Cardiac muscle cell (in vitro differentiated cells and primary cell): Measurements from ENCODE around the gene WDR1. TPM values are rescaled to one million over a fixed set of nuclear protein-coding genes. Genes with fewer than 3 reads are reported as not detected.

Source experiments
- DNase-seq, 2 donors: peaks; one replicate each; pipeline versions ENCODE4 v3.0.0 to v3.0.0-alpha.2; 2010 to 2017; ENCODE audit warnings: low read depth in 1 of 2, low spot score in 1 of 2
- H3K27ac ChIP-seq: fragments of 200-600 bp; sonication (generic); 2 replicates; pipeline ENCODE4 v1.5.1; 2016
- H3K27me3 ChIP-seq: fragments of 200-600 bp; sonication (generic); 2 replicates; pipeline ENCODE4 v1.6.0; 2016; ENCODE audit warnings: control low read depth
- H3K36me3 ChIP-seq: fragments of 200-600 bp; sonication (generic); 2 replicates; pipeline ENCODE4 v1.5.1; 2016; ENCODE audit warnings: control low read depth
- H3K4me1 ChIP-seq: fragments of 200-600 bp; sonication (generic); 2 replicates; pipeline ENCODE4 v1.8.1; 2017; ENCODE audit warnings: low read depth, mild to moderate bottlenecking, mixed run types
- H3K4me3 ChIP-seq: fragments of 200-600 bp; sonication (generic); 2 replicates; pipeline ENCODE4 v1.5.1; 2016; ENCODE audit warnings: mild to moderate bottlenecking
- H3K9me3 ChIP-seq: fragments of 200-600 bp; sonication (generic); 2 replicates; pipeline ENCODE4 v1.5.1; 2017; ENCODE audit warnings: low read depth, mild to moderate bottlenecking, control low read depth
- polyA plus RNA-seq: library from polyadenylated mRNA; unstranded; fragments of >200 nt; fragmentation: Nextera tagmentation; extraction: Ambion mirVana; gene quantifications from 2 replicates; pipeline ENCODE4 v1.2.1, GENCODE V29; 2016
- total RNA-seq: library from RNA; depleted of rRNA; stranded (reverse); fragments of >200 nt; gene quantifications from 2 replicates; pipeline ENCODE4 v1.2.3, GENCODE V29; 2016
- TF ChIP-seq, protein P1 (sequence below): IDR thresholded peaks from 2 replicates; pipeline ENCODE4 v1.5.1; 2012; ENCODE audit warnings: low read depth, mild to moderate bottlenecking, low read length

Gene WDR1
- total and polyA plus RNA-seq, 2 experiments from 2014 or later = 198 to 347 TPM

GRCh38 chr4:10119278-10119677 is 2.7 kb upstream of the WDR1 start:
- H3K9me3 ChIP-seq = no peaks in the 10 kb centered on the region
- H3K4me1 ChIP-seq = peaks cover 49% of the 10 kb centered on the region
- TF ChIP-seq, protein P1, sequence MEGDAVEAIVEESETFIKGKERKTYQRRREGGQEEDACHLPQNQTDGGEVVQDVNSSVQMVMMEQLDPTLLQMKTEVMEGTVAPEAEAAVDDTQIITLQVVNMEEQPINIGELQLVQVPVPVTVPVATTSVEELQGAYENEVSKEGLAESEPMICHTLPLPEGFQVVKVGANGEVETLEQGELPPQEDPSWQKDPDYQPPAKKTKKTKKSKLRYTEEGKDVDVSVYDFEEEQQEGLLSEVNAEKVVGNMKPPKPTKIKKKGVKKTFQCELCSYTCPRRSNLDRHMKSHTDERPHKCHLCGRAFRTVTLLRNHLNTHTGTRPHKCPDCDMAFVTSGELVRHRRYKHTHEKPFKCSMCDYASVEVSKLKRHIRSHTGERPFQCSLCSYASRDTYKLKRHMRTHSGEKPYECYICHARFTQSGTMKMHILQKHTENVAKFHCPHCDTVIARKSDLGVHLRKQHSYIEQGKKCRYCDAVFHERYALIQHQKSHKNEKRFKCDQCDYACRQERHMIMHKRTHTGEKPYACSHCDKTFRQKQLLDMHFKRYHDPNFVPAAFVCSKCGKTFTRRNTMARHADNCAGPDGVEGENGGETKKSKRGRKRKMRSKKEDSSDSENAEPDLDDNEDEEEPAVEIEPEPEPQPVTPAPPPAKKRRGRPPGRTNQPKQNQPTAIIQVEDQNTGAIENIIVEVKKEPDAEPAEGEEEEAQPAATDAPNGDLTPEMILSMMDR = no peak
- peaks cover 10% of the 10 kb centered on the region for H3K36me3 ChIP-seq
- H3K4me3 ChIP-seq = no peak overlapping the region
- no peaks in the 10 kb centered on the region for H3K27me3 ChIP-seq
- peak overlapping the region; percentile 99 for H3K27ac ChIP-seq
- peak in 1 of 2 donors; percentile 60 for DNase-seq

DNA sequence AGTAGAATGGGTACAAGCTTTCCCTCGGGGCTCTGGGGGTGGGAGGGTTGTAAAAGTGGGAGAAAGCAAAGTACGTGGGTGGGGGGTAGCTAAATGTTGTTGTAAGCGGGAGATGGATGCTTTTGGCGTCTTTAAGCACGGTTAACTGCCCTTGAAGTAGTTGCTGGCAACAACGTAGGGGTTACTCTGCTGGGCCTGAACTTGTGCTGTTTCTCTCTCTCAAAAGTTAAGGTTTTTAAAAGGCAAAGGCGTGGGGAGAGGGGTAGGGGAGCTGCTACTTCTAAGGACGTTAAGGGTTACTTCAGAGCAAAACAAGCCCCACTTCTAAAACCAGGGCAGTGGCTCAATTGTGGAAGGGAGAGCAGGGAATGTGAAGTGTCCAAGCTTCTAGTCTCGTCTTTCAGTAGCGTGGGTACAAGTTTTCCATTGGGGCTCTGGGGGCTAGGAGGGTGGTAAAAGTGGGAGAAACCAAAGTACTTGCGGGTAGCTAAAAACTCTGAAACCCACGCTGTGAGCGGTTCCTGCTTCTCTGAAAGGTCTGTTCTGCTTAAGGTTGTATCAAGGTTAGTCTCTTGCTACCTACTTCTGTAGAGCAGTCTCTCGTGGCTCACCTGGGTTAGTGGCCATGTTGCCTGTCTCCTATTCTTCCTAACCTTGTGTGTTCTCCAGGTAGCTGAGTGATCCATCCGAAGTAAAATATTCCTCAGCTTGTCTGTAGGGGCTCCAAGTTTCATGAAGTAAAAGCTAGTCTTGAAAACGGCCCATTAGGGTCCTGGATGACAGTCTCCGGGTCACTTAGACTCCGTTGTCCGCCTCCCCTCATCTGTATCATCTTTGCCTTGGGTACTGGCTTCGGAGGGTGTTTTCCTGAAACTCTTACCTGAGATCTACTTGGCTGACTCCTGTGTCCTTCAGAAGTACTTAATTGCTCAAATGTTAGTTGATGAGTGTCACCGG is 1.7 kb upstream of the WDR1 start:
- Histone ChIP-seq H3K36me3 (peaks cover 18% of the 10 kb centered on the region), H3K27me3 (no peaks in the 10 kb centered on the region), H3K4me1 (peaks cover 49% of the 10 kb centered on the region), H3K9me3 (no peaks in the 10 kb centered on the region), H3K4me3 (peak overlapping the region; percentile 38), H3K27ac (peak overlapping the region; percentile 99)
- TF ChIP-seq, protein P1 = no peak
- DNase-seq = no peak

- Histone ChIP-seq H3K27me3 (no peaks in the 10 kb centered on the region), H3K4me1 (peaks cover 49% of the 10 kb centered on the region), H3K4me3 (peak overlapping the region; percentile 38), H3K27ac (peak overlapping the region; percentile 99), H3K36me3 (peaks cover 25% of the 10 kb centered on the region), H3K9me3 (no peaks in the 10 kb centered on the region)
- peak in 1 of 2 donors; percentile 61 for DNase-seq
- TF ChIP-seq, protein P1 = no peak
These were observed 904 bp upstream of the WDR1 start for GRCh38 chr4:10117359-10118047.

DNA sequence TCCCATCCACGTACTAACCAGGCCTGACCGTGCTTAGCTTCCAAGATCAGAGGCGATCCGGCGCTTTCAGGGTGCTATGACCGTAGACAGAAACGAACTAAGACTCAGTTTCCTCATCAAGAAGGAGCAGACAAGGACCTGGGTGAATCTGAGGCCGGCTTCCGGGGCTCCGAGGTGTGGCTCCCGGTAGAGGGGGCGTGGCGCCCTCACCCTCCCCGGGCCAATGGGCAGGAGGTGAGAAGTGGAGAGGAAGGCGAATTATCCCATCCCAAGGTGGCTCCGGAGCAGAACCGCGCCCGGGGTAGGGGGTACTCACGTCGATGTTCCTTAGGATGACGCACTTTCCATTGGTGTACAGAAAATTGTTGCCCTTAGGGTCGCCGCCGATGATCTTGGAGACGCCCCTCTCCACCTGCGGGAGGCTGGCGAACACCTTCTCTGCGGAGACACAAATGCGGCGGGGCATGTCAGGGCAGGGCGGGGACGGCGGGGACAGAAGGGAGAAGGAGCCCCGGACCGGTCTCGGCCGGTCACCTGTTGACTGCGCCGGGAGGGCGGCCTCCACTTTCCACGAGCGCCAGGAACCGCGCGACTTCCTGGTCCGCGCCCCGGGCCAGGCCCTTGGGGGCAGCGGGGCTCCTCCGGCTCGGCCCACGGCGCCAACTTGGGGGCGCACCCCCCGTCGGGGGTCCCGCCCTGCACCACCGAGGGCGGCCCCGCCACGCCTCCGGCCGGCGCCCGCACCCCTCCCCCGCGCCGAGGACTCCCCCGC is 616 bp downstream of the WDR1 start:
- Histone ChIP-seq H3K4me3 (peak overlapping the region; percentile 52), H3K27ac (peak overlapping the region; percentile 99), H3K4me1 (peaks cover 48% of the 10 kb centered on the region), H3K36me3 (peaks cover 29% of the 10 kb centered on the region), H3K9me3 (no peaks in the 10 kb centered on the region), H3K27me3 (no peaks in the 10 kb centered on the region)
- TF ChIP-seq, protein P1 = no peak
- DNase-seq = peak; percentile 48 to 69

GRCh38 chr4:10115271-10115796 is 1.3 kb downstream of the WDR1 start:
- Histone ChIP-seq H3K36me3 (peaks cover 34% of the 10 kb centered on the region), H3K27me3 (no peaks in the 10 kb centered on the region), H3K27ac (peak overlapping the region; percentile 99)

More at GRCh38 chr4:10115271-10115796, 1.3 kb downstream of the WDR1 start:
- no peaks in the 10 kb centered on the region for H3K9me3 ChIP-seq
- peaks cover 43% of the 10 kb centered on the region for H3K4me1 ChIP-seq
- peak in 1 of 2 donors; percentile 67 for DNase-seq
- TF ChIP-seq, protein P1 = no peak
- H3K4me3 ChIP-seq = peak overlapping the region; percentile 52
